ENCODE results near the gene ADISSP. TPM values are rescaled to one million over a fixed set of nuclear protein-coding genes. Genes with fewer than 3 reads are reported as not detected.
A peak's percentile ranks its signal among the peaks of the same experiment; 100 is the strongest.

The ADISSP gene
- total RNA-seq, 3 donors from 2014 or later (not counting 1 experiment from before 2014, with no cell fraction given): 10.1 to 13.5 (median 12.3) TPM

DNA sequence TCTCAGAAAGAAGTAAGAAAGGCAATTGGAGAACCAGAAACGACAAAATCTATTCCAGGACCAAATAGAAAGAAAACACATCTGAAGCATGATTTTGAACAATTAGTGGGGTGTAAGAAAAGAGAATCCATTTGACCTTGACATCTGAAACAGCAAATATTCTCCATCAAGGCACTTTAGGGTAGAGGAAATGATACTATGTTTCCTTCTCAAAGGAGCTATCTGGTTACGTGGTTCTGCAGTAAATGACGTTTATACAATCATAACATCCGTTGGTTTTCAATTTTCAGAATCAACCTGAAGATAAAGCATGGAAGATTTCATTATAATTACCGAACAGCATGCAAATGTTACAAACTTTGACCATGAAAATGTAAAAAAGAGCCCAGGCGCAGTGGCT lies 46.9 kb downstream of the ADISSP start:
- WGBS (ENCODE audit: insufficient coverage): 81% methylated on average over 5 of the region's 6 CpGs
- DNase-seq (no peak), ATAC-seq (no peak)
- Histone ChIP-seq H3K27ac (ENCODE audit: low read length) (no peak overlapping the region), H3K4me1 (ENCODE audit: control insufficient read depth, insufficient read depth, low read length) (no peaks in the 10 kb centered on the region), H3K27me3 (ENCODE audit: control insufficient read depth, insufficient read depth, low read length) (peaks cover 6% of the 10 kb centered on the region), H3K9me3 (ENCODE audit: control insufficient read depth, insufficient read depth, low read length) (no peaks in the 10 kb centered on the region), H3K36me3 (ENCODE audit: control insufficient read depth, insufficient read depth, low read length) (no peaks in the 10 kb centered on the region), H3K4me3 (ENCODE audit: low read length) (no peak overlapping the region)
- Mint-ChIP-seq H3K36me3 (no peaks in the 10 kb centered on the region), H3K27ac (no peak overlapping the region), H3K9me3 (no peaks in the 10 kb centered on the region), H3K4me1 (no peaks in the 10 kb centered on the region), H3K4me3 (no peak overlapping the region), H3K27me3 (ENCODE audit: low read depth in 2 of 2) (peaks cover 18 to 22% of the 10 kb centered on the region in 2 donors)
- TF ChIP-seq CTCF (IDR thresholded peaks at IDR 0.05): no peak
- intact Hi-C loops (cut with micrococcal nuclease): no loop called here

- H3K27me3 ChIP-seq (ENCODE audit: control insufficient read depth, insufficient read depth, low read length): peaks cover 6% of the 10 kb centered on the region
- Mint-ChIP-seq H3K4me1 (no peaks in the 10 kb centered on the region), H3K27me3 (ENCODE audit: low read depth in 2 of 2) (peaks cover 18 to 22% of the 10 kb centered on the region in 2 donors), H3K9me3 (no peaks in the 10 kb centered on the region), H3K4me3 (no peak overlapping the region), H3K36me3 (no peaks in the 10 kb centered on the region), H3K27ac (no peak overlapping the region)
- 57% methylated on average over 2 of the region's 2 CpGs for WGBS (ENCODE audit: insufficient coverage)
- TF ChIP-seq CTCF (IDR thresholded peaks at IDR 0.05): no peak
- H3K4me1 ChIP-seq (ENCODE audit: control insufficient read depth, insufficient read depth, low read length): no peaks in the 10 kb centered on the region
- intact Hi-C loops (cut with micrococcal nuclease): no loop called here
- H3K27ac ChIP-seq (ENCODE audit: low read length): no peak overlapping the region
- H3K9me3 ChIP-seq (ENCODE audit: control insufficient read depth, insufficient read depth, low read length): no peaks in the 10 kb centered on the region
- H3K36me3 ChIP-seq (ENCODE audit: control insufficient read depth, insufficient read depth, low read length): no peaks in the 10 kb centered on the region
- no peak overlapping the region for H3K4me3 ChIP-seq (ENCODE audit: low read length)
- ATAC-seq: no peak
- DNase-seq: no peak
Observed at GRCh38 chr20:3720068-3720467, 47.5 kb downstream of the ADISSP start.

GRCh38 chr20:3719046-3719445 lies 48.5 kb downstream of the ADISSP start:
- Histone ChIP-seq H3K4me1 (ENCODE audit: control insufficient read depth, insufficient read depth, low read length) (no peaks in the 10 kb centered on the region), H3K36me3 (ENCODE audit: control insufficient read depth, insufficient read depth, low read length) (no peaks in the 10 kb centered on the region), H3K9me3 (ENCODE audit: control insufficient read depth, insufficient read depth, low read length) (no peaks in the 10 kb centered on the region), H3K27me3 (ENCODE audit: control insufficient read depth, insufficient read depth, low read length) (peaks cover 6% of the 10 kb centered on the region), H3K4me3 (ENCODE audit: low read length) (no peak overlapping the region), H3K27ac (ENCODE audit: low read length) (no peak overlapping the region)
- TF ChIP-seq CTCF (IDR thresholded peaks at IDR 0.05): no peak
- no peaks in the 10 kb centered on the region for H3K4me1 Mint-ChIP-seq
- ATAC-seq: no peak
- intact Hi-C loops (cut with micrococcal nuclease): no loop called here
- H3K27me3 Mint-ChIP-seq (ENCODE audit: low read depth in 2 of 2): peaks cover 18 to 22% of the 10 kb centered on the region in 2 donors
- 94% methylated on average over 4 of the region's 4 CpGs for WGBS (ENCODE audit: insufficient coverage)
- no peak overlapping the region for H3K4me3 Mint-ChIP-seq
- H3K27ac Mint-ChIP-seq: no peak overlapping the region
- H3K36me3 Mint-ChIP-seq: no peaks in the 10 kb centered on the region
- DNase-seq: no peak
- no peaks in the 10 kb centered on the region for H3K9me3 Mint-ChIP-seq

DNA sequence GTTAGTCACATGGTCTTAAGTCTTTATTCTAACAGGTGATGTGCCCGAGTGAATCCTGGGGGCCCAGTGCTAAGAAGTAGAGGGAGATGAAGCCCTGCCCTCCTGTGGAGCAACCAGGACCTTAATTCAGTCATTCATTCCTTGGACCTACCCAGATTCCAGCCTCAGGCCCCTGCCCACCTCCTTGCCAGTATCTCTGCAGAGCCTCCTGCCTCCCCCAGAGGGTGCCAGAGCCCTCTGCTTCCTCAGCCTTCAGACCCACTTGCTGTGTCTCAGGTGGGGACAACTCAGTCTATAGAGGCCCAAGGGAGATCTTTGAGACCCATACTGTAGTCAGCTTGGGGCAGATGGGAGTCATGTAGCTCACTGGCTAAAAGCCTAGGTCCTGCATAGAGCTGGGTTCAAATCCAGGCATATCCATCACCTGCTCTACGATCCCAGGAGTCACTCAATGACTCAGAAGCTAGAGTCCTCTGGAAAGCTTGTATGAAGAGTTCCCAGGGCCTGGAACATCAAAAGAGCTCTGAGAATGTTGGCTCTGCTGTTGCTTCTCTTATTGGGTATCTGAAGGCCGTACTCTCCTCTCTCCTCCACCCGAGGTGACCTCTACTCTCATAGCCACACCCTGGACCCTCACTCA lies 51.2 kb downstream of the ADISSP start:
- Mint-ChIP-seq H3K4me3 (no peak overlapping the region), H3K9me3 (no peaks in the 10 kb centered on the region), H3K27me3 (ENCODE audit: low read depth in 2 of 2) (peaks cover 11 to 18% of the 10 kb centered on the region in 2 donors), H3K4me1 (no peaks in the 10 kb centered on the region), H3K36me3 (no peaks in the 10 kb centered on the region), H3K27ac (no peak overlapping the region)
- peaks cover 3% of the 10 kb centered on the region for H3K4me1 ChIP-seq (ENCODE audit: control insufficient read depth, insufficient read depth, low read length)
- WGBS (ENCODE audit: insufficient coverage): 65% methylated on average over 4 of the region's 4 CpGs
- peak in 1 of 2 donors; percentile 49 for DNase-seq
- no peaks in the 10 kb centered on the region for H3K9me3 ChIP-seq (ENCODE audit: control insufficient read depth, insufficient read depth, low read length)
- TF ChIP-seq CTCF (IDR thresholded peaks at IDR 0.05): peak; percentile 4
- H3K36me3 ChIP-seq (ENCODE audit: control insufficient read depth, insufficient read depth, low read length): no peaks in the 10 kb centered on the region
- peak in 2 of 3 donors; percentile 44 to 58 for ATAC-seq
- H3K4me3 ChIP-seq (ENCODE audit: low read length): no peak overlapping the region
- peaks cover 4% of the 10 kb centered on the region for H3K27me3 ChIP-seq (ENCODE audit: control insufficient read depth, insufficient read depth, low read length)
- intact Hi-C loops (cut with micrococcal nuclease): no loop called here
- no peak overlapping the region for H3K27ac ChIP-seq (ENCODE audit: low read length)

Measured in natural killer cell (primary cell).